Mesothelial cell of epicardium (in vitro differentiated cells): ENCODE results near the gene BFSP2. TPM values are rescaled to one million over a fixed set of nuclear protein-coding genes. Genes with fewer than 3 reads are reported as not detected.

Experiments used
- DNase-seq, 2 experiments: peaks; one replicate each; pipeline ENCODE4 v3.0.0; 2021; ENCODE audit warnings: low spot score in 2 of 2; ENCODE audit not compliant: unreplicated experiment in 2 of 2
- H3K27ac Mint-ChIP-seq: 2 replicates; pipeline ENCODE4 v1.8.0; 2021; ENCODE audit warnings: mixed read lengths
- H3K27me3 Mint-ChIP-seq: 2 replicates; pipeline ENCODE4 v1.8.0; 2021; ENCODE audit warnings: low read depth, mixed read lengths
- H3K36me3 Mint-ChIP-seq: 2 replicates; pipeline ENCODE4 v1.8.0; 2021; ENCODE audit warnings: mixed read lengths
- H3K4me1 Mint-ChIP-seq: 2 replicates; pipeline ENCODE4 v1.8.0; 2021; ENCODE audit warnings: mixed read lengths
- H3K4me3 Mint-ChIP-seq: 2 replicates; pipeline ENCODE4 v1.8.0; 2021; ENCODE audit warnings: mild to moderate bottlenecking, moderate library complexity, mixed read lengths
- H3K9me3 Mint-ChIP-seq: 2 replicates; pipeline ENCODE4 v1.8.0; 2021; ENCODE audit warnings: mixed read lengths
- total RNA-seq: library from RNA; stranded (reverse); gene quantifications from 3 replicates; pipeline ENCODE4 v1.2.1, GENCODE V29; 2021
- TF ChIP-seq, protein P1 (sequence below): fragments of 200-600 bp; sonication (generic); IDR thresholded peaks from one replicate; pipeline ENCODE4 v1.5.0; 2021; ENCODE audit warnings: antibody characterized with exemption; ENCODE audit not compliant: unreplicated experiment

The BFSP2 gene
- total RNA-seq, 1 donor from 2014 or later: not detected

DNA sequence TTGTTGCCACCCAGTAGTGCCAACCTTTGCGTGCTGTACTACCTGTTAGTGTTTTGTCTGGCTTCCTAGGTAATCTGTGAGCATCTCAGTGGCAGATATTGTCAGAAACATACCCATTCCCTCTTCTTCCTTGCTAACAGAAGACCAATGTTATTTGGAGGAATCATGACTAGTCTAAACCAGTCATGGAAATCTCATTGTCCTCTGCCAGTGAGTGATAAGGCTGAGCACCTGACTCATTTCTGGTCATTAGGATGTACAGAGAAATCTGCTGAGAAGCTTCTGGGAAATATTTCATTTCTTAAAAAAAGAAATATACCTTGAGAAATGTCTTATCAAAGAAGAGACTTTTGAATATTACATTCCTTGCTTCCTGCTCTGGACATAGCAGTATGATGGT lies 103.6 kb downstream of the BFSP2 start:
- TF ChIP-seq, protein P1, sequence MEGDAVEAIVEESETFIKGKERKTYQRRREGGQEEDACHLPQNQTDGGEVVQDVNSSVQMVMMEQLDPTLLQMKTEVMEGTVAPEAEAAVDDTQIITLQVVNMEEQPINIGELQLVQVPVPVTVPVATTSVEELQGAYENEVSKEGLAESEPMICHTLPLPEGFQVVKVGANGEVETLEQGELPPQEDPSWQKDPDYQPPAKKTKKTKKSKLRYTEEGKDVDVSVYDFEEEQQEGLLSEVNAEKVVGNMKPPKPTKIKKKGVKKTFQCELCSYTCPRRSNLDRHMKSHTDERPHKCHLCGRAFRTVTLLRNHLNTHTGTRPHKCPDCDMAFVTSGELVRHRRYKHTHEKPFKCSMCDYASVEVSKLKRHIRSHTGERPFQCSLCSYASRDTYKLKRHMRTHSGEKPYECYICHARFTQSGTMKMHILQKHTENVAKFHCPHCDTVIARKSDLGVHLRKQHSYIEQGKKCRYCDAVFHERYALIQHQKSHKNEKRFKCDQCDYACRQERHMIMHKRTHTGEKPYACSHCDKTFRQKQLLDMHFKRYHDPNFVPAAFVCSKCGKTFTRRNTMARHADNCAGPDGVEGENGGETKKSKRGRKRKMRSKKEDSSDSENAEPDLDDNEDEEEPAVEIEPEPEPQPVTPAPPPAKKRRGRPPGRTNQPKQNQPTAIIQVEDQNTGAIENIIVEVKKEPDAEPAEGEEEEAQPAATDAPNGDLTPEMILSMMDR: no peak
- Mint-ChIP-seq H3K9me3 (no peaks in the 10 kb centered on the region), H3K4me3 (no peak overlapping the region), H3K27ac (no peak overlapping the region), H3K4me1 (peaks cover 15% of the 10 kb centered on the region), H3K36me3 (no peaks in the 10 kb centered on the region), H3K27me3 (peaks cover 6% of the 10 kb centered on the region)
- DNase-seq: no peak

GRCh38 chr3:133504736-133505135 lies 104.9 kb downstream of the BFSP2 start:
- H3K4me1 Mint-ChIP-seq: peaks cover 10% of the 10 kb centered on the region
- peaks cover 6% of the 10 kb centered on the region for H3K27me3 Mint-ChIP-seq
- H3K4me3 Mint-ChIP-seq: no peak overlapping the region
- DNase-seq: no peak
- TF ChIP-seq, protein P1: no peak
- no peak overlapping the region for H3K27ac Mint-ChIP-seq
- H3K9me3 Mint-ChIP-seq: no peaks in the 10 kb centered on the region
- H3K36me3 Mint-ChIP-seq: no peaks in the 10 kb centered on the region

DNA sequence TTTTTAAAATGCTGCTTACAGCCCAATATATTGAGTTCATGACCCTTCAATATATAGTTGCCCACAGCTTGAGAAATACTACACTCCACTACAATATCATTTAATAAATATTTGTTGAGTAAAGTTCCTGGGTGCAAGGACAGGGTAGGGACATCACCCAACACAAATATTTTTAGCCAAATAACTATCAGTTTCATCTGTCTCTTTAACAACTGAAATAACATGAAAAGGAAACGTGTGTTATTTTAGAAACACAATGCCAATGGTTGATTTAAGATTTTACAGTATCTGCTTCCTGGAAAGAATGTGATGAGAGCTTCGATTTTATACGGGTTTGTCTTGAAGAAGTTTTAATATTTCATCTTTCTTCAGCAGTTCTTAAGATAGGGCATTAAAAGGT lies 106.0 kb downstream of the BFSP2 start:
- no peaks in the 10 kb centered on the region for H3K36me3 Mint-ChIP-seq

GRCh38 chr3:133506215-133506901 lies 106.5 kb downstream of the BFSP2 start:
- H3K27ac Mint-ChIP-seq: no peak overlapping the region

More for the DNA sequence above, 106.0 kb downstream of the BFSP2 start:
- Mint-ChIP-seq H3K4me1 (peaks cover 4% of the 10 kb centered on the region), H3K9me3 (no peaks in the 10 kb centered on the region), H3K4me3 (no peak overlapping the region), H3K27ac (peak overlapping the region; percentile 9), H3K27me3 (peaks cover 6% of the 10 kb centered on the region)
- no peak for DNase-seq
- TF ChIP-seq, protein P1: no peak

GRCh38 chr3:133509488-133509887 lies 109.6 kb downstream of the BFSP2 start:
- H3K4me1 Mint-ChIP-seq: peaks cover 4% of the 10 kb centered on the region
- H3K9me3 Mint-ChIP-seq: no peaks in the 10 kb centered on the region
- no peak overlapping the region for H3K4me3 Mint-ChIP-seq
- H3K27me3 Mint-ChIP-seq: no peaks in the 10 kb centered on the region
- no peak overlapping the region for H3K27ac Mint-ChIP-seq
- TF ChIP-seq, protein P1: no peak
- DNase-seq: no peak
- no peaks in the 10 kb centered on the region for H3K36me3 Mint-ChIP-seq

More at GRCh38 chr3:133506215-133506901, 106.5 kb downstream of the BFSP2 start:
- H3K36me3 Mint-ChIP-seq: no peaks in the 10 kb centered on the region
- no peak for DNase-seq
- TF ChIP-seq, protein P1: no peak
- H3K27me3 Mint-ChIP-seq: peaks cover 4% of the 10 kb centered on the region
- H3K4me3 Mint-ChIP-seq: no peak overlapping the region
- peaks cover 4% of the 10 kb centered on the region for H3K4me1 Mint-ChIP-seq
- no peaks in the 10 kb centered on the region for H3K9me3 Mint-ChIP-seq
